Measurements from ENCODE around the gene ARIH2. TPM values are rescaled to one million over a fixed set of nuclear protein-coding genes. Genes with fewer than 3 reads are reported as not detected.

Gene ARIH2
- total RNA-seq (2022), result 152 and 167 TPM in 2 replicates
- Bru-seq, nascent RNA, result percentile 86 among the genes with signal in this experiment
- BruChase-seq, experiment 1, labeled RNA remaining after a 6-hour chase, result percentile 89 among the genes with signal in this experiment
- BruChase-seq, experiment 2, labeled RNA remaining after a 2-hour chase, result percentile 88 among the genes with signal in this experiment
- long read RNA-seq, full-length matches to known transcripts, result 113 of 320 reads
- long read RNA-seq, partial matches to known transcripts, result 32 of 320 reads
- long read RNA-seq, other reads (novel, unspliced or antisense), result 175 of 320 reads

- Mint-ChIP-seq H3K27ac (ENCODE audit: low read depth, unreplicated experiment) (peak within 1 kb of the TSS; percentile 96), H3K36me3 (ENCODE audit: insufficient read depth, unreplicated experiment) (peaks cover 27% of the 10 kb centered on the region), H3K9me3 (ENCODE audit: unreplicated experiment) (no peaks in the 10 kb centered on the region), H3K4me3 (ENCODE audit: unreplicated experiment) (peak within 1 kb of the TSS; percentile 95), H3K27me3 (ENCODE audit: insufficient read depth, unreplicated experiment) (no peaks in the 10 kb centered on the region), H3K4me1 (ENCODE audit: insufficient read depth, unreplicated experiment) (no peaks in the 10 kb centered on the region)
- CTCF ChIA-PET, result interaction anchor here (0.5 to 1.3 kb wide), 8 partner anchors 40 to 802 kb away, joined by 3 to 5 read pairs (median 3); partner anchors contain the start of gene NDUFAF3
- peak; percentile 92 for DNase-seq (ENCODE audit: unreplicated experiment)
- intact Hi-C loops (cut with micrococcal nuclease), result loop anchor here (2.0 to 10.0 kb wide), 3 partner anchors 72 to 224 kb away; partner anchors contain the start of genes PRKAR2A and WDR6
- POLR2A ChIA-PET, result interaction anchor here (0.6 to 3.4 kb wide), 39 partner anchors 10 to 925 kb away, joined by 3 to 46 read pairs (median 4); partner anchors contain the start of genes CCDC51, CELSR3, DAG1 and DALRD3
- TF ChIP-seq CTCF (IDR thresholded peaks at IDR 0.05; ENCODE audit: unreplicated experiment), result no peak
- TSS peak; percentile 81 for BruUV-seq (replicated peaks)
These were observed at the start of gene ARIH2 for GRCh38 chr3:48918388-48919214. ARIH2 (plus strand) TSS chr3:48918842; CDS start chr3:48927559, 8,717 bp downstream.

- no peak for TF ChIP-seq CTCF (IDR thresholded peaks at IDR 0.05; ENCODE audit: unreplicated experiment)
- intact Hi-C loops (cut with micrococcal nuclease), result no loop called here
- Mint-ChIP-seq H3K4me3 (ENCODE audit: unreplicated experiment) (no peak overlapping the region), H3K27ac (ENCODE audit: low read depth, unreplicated experiment) (no peak overlapping the region), H3K9me3 (ENCODE audit: unreplicated experiment) (no peaks in the 10 kb centered on the region), H3K4me1 (ENCODE audit: insufficient read depth, unreplicated experiment) (no peaks in the 10 kb centered on the region), H3K36me3 (ENCODE audit: insufficient read depth, unreplicated experiment) (peaks cover 6% of the 10 kb centered on the region), H3K27me3 (ENCODE audit: insufficient read depth, unreplicated experiment) (no peaks in the 10 kb centered on the region)
- no TSS peak for BruUV-seq (replicated peaks)
- ChIA-PET CTCF (no interaction called here), POLR2A (interaction anchor here (0.7 kb wide), 1 partner anchor 1563 kb away, joined by 3 read pairs; no protein-coding TSS in a partner anchor)
- DNase-seq (ENCODE audit: unreplicated experiment), result no peak
These were observed 41.0 kb upstream of the ARIH2 start for GRCh38 chr3:48877671-48878070.

GRCh38 chr3:48879307-48879993, 39.2 kb upstream of the ARIH2 start:
- peaks cover 15% of the 10 kb centered on the region for H3K36me3 Mint-ChIP-seq (ENCODE audit: insufficient read depth, unreplicated experiment)
- no peak for DNase-seq (ENCODE audit: unreplicated experiment)
- no peaks in the 10 kb centered on the region for H3K9me3 Mint-ChIP-seq (ENCODE audit: unreplicated experiment)
- H3K27me3 Mint-ChIP-seq (ENCODE audit: insufficient read depth, unreplicated experiment), result no peaks in the 10 kb centered on the region
- intact Hi-C loops (cut with micrococcal nuclease), result no loop called here
- no TSS peak for BruUV-seq (replicated peaks)
- H3K4me1 Mint-ChIP-seq (ENCODE audit: insufficient read depth, unreplicated experiment), result no peaks in the 10 kb centered on the region
- TF ChIP-seq CTCF (IDR thresholded peaks at IDR 0.05; ENCODE audit: unreplicated experiment), result no peak
- H3K27ac Mint-ChIP-seq (ENCODE audit: low read depth, unreplicated experiment), result no peak overlapping the region
- ChIA-PET POLR2A (no interaction called here), CTCF (no interaction called here)
- H3K4me3 Mint-ChIP-seq (ENCODE audit: unreplicated experiment), result no peak overlapping the region

GRCh38 chr3:48879994-48880377, 38.7 kb upstream of the ARIH2 start:
- H3K27ac Mint-ChIP-seq (ENCODE audit: low read depth, unreplicated experiment), result no peak overlapping the region
- no peaks in the 10 kb centered on the region for H3K27me3 Mint-ChIP-seq (ENCODE audit: insufficient read depth, unreplicated experiment)
- H3K9me3 Mint-ChIP-seq (ENCODE audit: unreplicated experiment), result no peaks in the 10 kb centered on the region
- TF ChIP-seq CTCF (IDR thresholded peaks at IDR 0.05; ENCODE audit: unreplicated experiment), result no peak
- ChIA-PET POLR2A (no interaction called here), CTCF (no interaction called here)
- no TSS peak for BruUV-seq (replicated peaks)
- no peaks in the 10 kb centered on the region for H3K4me1 Mint-ChIP-seq (ENCODE audit: insufficient read depth, unreplicated experiment)
- intact Hi-C loops (cut with micrococcal nuclease), result no loop called here
- H3K36me3 Mint-ChIP-seq (ENCODE audit: insufficient read depth, unreplicated experiment), result peaks cover 20% of the 10 kb centered on the region
- no peak for DNase-seq (ENCODE audit: unreplicated experiment)
- H3K4me3 Mint-ChIP-seq (ENCODE audit: unreplicated experiment), result no peak overlapping the region
